OCI-LY7 (cell line): Measurements from ENCODE around the gene CIDEA. TPM values are rescaled to one million over a fixed set of nuclear protein-coding genes. Genes with fewer than 3 reads are reported as not detected.

Experiments
- BruUV-seq: library from RNA; stranded (reverse); fragments of 400-500 nt; replicated peaks from 2 replicates; lab custom pipeline; 2021; lab: Mats Ljungman, UMichigan
- CTCF ChIA-PET: fragments of 300-600 bp; sonication (Branson Sonifier 250); formaldehyde crosslinking; loops from one replicate; lab custom pipeline; 2022; ENCODE audit warnings: antibody characterized with exemption; ENCODE audit not compliant: unreplicated experiment; lab: Charles Lee
- POLR2A ChIA-PET: fragments of 300-600 bp; sonication (Branson Sonifier 250); formaldehyde crosslinking; loops from one replicate; lab custom pipeline; 2022; ENCODE audit warnings: antibody characterized with exemption; lab: Charles Lee
- DNase-seq: peaks from one replicate; pipeline ENCODE4 v3.0.0-alpha.2; 2015; ENCODE audit warnings: low spot score
- H2AFZ ChIP-seq: fragments of 200-600 bp; sonication (generic), shearing (Covaris generic); 2 replicates; pipeline ENCODE4 v1.6.1; 2014; ENCODE audit warnings: mild to moderate bottlenecking, antibody characterized with exemption, low read length, moderate library complexity
- H3K27ac ChIP-seq: fragments of 200-600 bp; sonication (generic); 2 replicates; pipeline ENCODE4 v1.5.1; 2014; ENCODE audit warnings: mixed run types, low read depth, mild to moderate bottlenecking, moderate library complexity, low read length, inconsistent platforms; ENCODE audit not compliant: poor library complexity, severe bottlenecking
- H3K36me3 ChIP-seq: fragments of 200-600 bp; sonication (generic); 2 replicates; pipeline ENCODE4 v1.6.1; 2014; ENCODE audit warnings: mild to moderate bottlenecking, antibody characterized with exemption, low read length, moderate library complexity, mixed read lengths; ENCODE audit not compliant: insufficient read depth
- H3K4me1 ChIP-seq: fragments of 200-600 bp; sonication (generic); 2 replicates; pipeline ENCODE4 v1.5.1; 2014; ENCODE audit warnings: mild to moderate bottlenecking, low read length; ENCODE audit not compliant: insufficient read depth, poor library complexity, severe bottlenecking
- H3K4me2 ChIP-seq: fragments of 200-600 bp; sonication (generic); 2 replicates; pipeline ENCODE4 v1.6.1; 2014; ENCODE audit warnings: mild to moderate bottlenecking, low read length
- H3K4me3 ChIP-seq: fragments of 200-600 bp; sonication (generic); 2 replicates; pipeline ENCODE4 v1.5.1; 2014; ENCODE audit warnings: mild to moderate bottlenecking, low read depth, low read length; ENCODE audit not compliant: poor library complexity, severe bottlenecking
- H3K79me2 ChIP-seq: fragments of 200-600 bp; sonication (generic); 2 replicates; pipeline ENCODE4 v1.6.1; 2016; ENCODE audit warnings: low read depth, mild to moderate bottlenecking, low read length, moderate library complexity, mixed read lengths; ENCODE audit not compliant: insufficient read depth
- H3K9me2 ChIP-seq: fragments of 200-600 bp; sonication (generic); 2 replicates; pipeline ENCODE4 v1.6.1; 2016; ENCODE audit warnings: mild to moderate bottlenecking, low read length, mixed read lengths; ENCODE audit not compliant: insufficient read depth
- H3K9me3 ChIP-seq: fragments of 200-600 bp; sonication (generic); 2 replicates; pipeline ENCODE4 v1.6.1; 2014; ENCODE audit warnings: mild to moderate bottlenecking, mixed run types, low read length, mixed read lengths
- H4K20me1 ChIP-seq: fragments of 200-600 bp; sonication (generic); 2 replicates; pipeline ENCODE4 v1.6.1; 2014; ENCODE audit warnings: mild to moderate bottlenecking, antibody characterized with exemption, low read length, moderate library complexity, mixed read lengths; ENCODE audit not compliant: insufficient read depth
- CTCF ChIP-seq: fragments of 200-600 bp; sonication (generic); conservative IDR thresholded peaks from 2 replicates; pipeline ENCODE4 v1.5.1; 2014; ENCODE audit warnings: mild to moderate bottlenecking, antibody characterized with exemption, low read length, moderate library complexity, mixed read lengths
- EZH2phosphoT487 ChIP-seq: fragments of 200-600 bp; sonication (generic); IDR thresholded peaks from 2 replicates; pipeline ENCODE4 v1.6.1; 2018; ENCODE audit warnings: low read depth, borderline replicate concordance, mild to moderate bottlenecking, mixed run types, antibody characterized with exemption, low read length, moderate library complexity, mixed read lengths
- intact Hi-C: fragments of 100-400 bp; cut with micrococcal nuclease; formaldehyde crosslinking; loops from one replicate; pipeline ENCODE4 v1.10.0; 2022; ENCODE audit not compliant: unreplicated experiment
- total RNA-seq, 2 experiments: library from RNA; depleted of rRNA in 1 of 2; stranded (reverse); fragments of >200 nt in 1 of 2; shearing (Covaris generic) in 1 of 2; gene quantifications; 2 replicates each; pipeline ENCODE4 v1.2.3, GENCODE V29; 2014 to 2022

Gene CIDEA
- total RNA-seq, 2 experiments from 2014 or later: not detected

GRCh38 chr18:12306752-12307700 lies 52.9 kb downstream of the CIDEA start:
- H3K9me3 ChIP-seq: peaks cover 6% of the 10 kb centered on the region; the same call in 1 of the 2 replicates
- H3K4me3 ChIP-seq: no peak overlapping the region
- no peaks in the 10 kb centered on the region for H3K4me1 ChIP-seq
- H3K9me2 ChIP-seq: no peaks in the 10 kb centered on the region
- intact Hi-C loops: no loop called here
- no peak overlapping the region for H3K4me2 ChIP-seq
- TF ChIP-seq EZH2phosphoT487 (no peak), CTCF (no peak)
- no peaks in the 10 kb centered on the region for H3K36me3 ChIP-seq
- no peaks in the 10 kb centered on the region for H4K20me1 ChIP-seq
- DNase-seq: no peak
- no peak overlapping the region for H2AFZ ChIP-seq
- POLR2A ChIA-PET: no interaction called here
- no TSS peak for BruUV-seq
- CTCF ChIA-PET: no interaction called here
- H3K79me2 ChIP-seq: no peaks in the 10 kb centered on the region
- no peak overlapping the region for H3K27ac ChIP-seq

- no peaks in the 10 kb centered on the region for H4K20me1 ChIP-seq
- H3K27ac ChIP-seq: no peak within 1 kb of the TSS
- no peak within 1 kb of the TSS for H3K4me3 ChIP-seq
- TF ChIP-seq EZH2phosphoT487: no peak
- no peak for TF ChIP-seq CTCF
- intact Hi-C loops: no loop called here
- BruUV-seq: no TSS peak
- no peak within 1 kb of the TSS for H2AFZ ChIP-seq
- H3K4me1 ChIP-seq: no peaks in the 10 kb centered on the region
- ChIA-PET POLR2A (no interaction called here), CTCF (no interaction called here)
- H3K9me3 ChIP-seq: peaks cover 12% of the 10 kb centered on the region; the same call in 1 of the 2 replicates
- no peaks in the 10 kb centered on the region for H3K9me2 ChIP-seq
- H3K79me2 ChIP-seq: no peaks in the 10 kb centered on the region
- H3K4me2 ChIP-seq: no peak within 1 kb of the TSS
- no peaks in the 10 kb centered on the region for H3K36me3 ChIP-seq
- DNase-seq: no peak
Measured at GRCh38 chr18:12307701-12308385, 53.7 kb downstream of the CIDEA start, which contains the start of gene TUBB6. TSS of gene TUBB6 (plus strand) at chr18:12308241. CDS start at chr18:12308293, 52 bp downstream.
